Measurements from ENCODE around the gene IL17RE.

DNA sequence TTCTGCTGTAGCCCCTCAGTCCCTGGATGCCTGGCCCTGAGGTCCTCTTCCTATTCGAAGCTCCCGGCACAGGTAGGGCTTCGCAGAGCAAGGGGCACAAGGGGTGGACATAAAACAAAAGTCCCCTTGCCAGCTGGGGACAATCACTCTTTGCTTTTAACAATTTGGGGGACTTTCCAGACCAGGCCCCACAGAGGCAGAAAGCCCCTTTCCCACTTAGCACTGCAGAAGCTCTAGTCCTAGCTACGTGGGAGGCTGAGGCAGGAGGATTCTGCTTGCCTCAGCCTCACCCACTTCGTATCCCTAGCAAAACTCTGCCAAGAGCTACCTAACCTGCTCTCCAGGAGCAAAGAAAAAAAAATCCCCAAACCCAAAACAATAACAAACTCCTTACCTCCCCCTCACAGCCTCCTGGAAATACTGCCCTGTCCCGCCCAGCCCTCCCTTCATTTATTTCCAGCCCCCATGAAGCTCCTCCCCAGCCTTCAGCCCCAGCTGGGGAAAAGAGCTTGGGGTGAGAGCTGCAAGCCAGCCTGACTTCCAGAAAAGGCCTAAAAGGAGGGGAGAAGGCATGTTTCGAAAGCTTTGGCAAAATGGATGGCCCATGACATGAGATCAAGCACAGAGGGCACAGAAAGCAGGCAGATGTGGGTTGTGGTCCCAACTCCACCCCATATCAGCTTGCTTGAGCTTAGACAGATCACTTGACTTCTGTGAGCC lies 22.7 kb upstream of the IL17RE start, which contains the start of gene CIDEC:
- TF ChIP-seq, protein P1, sequence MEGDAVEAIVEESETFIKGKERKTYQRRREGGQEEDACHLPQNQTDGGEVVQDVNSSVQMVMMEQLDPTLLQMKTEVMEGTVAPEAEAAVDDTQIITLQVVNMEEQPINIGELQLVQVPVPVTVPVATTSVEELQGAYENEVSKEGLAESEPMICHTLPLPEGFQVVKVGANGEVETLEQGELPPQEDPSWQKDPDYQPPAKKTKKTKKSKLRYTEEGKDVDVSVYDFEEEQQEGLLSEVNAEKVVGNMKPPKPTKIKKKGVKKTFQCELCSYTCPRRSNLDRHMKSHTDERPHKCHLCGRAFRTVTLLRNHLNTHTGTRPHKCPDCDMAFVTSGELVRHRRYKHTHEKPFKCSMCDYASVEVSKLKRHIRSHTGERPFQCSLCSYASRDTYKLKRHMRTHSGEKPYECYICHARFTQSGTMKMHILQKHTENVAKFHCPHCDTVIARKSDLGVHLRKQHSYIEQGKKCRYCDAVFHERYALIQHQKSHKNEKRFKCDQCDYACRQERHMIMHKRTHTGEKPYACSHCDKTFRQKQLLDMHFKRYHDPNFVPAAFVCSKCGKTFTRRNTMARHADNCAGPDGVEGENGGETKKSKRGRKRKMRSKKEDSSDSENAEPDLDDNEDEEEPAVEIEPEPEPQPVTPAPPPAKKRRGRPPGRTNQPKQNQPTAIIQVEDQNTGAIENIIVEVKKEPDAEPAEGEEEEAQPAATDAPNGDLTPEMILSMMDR (IDR thresholded peaks at IDR 0.05; ENCODE audit: low read depth, low read length, poor library complexity, severe bottlenecking) = no peak
- TF ChIP-seq EZH2phosphoT487 (IDR thresholded peaks at IDR 0.05; ENCODE audit: borderline replicate concordance, low read length) = no peak
